SJCRH30 (cell line): ENCODE data around the gene LCE1A. TPM values are rescaled to one million over a fixed set of nuclear protein-coding genes. Genes with fewer than 3 reads are reported as not detected.
A peak's percentile ranks its signal among the peaks of the same experiment; 100 is the strongest.

Source experiments
- DNase-seq, 2 experiments: peaks; one replicate each; pipeline ENCODE4 v3.0.0-alpha.2; 2015 to 2020
- H3K27ac ChIP-seq: fragments of 250-450 bp; sonication (Bioruptor Pico); 2 replicates; pipeline ENCODE4 v1.5.1; 2020; ENCODE audit warnings: mild to moderate bottlenecking, moderate library complexity
- H3K27me3 ChIP-seq: fragments of 250-450 bp; sonication (Bioruptor Pico); 2 replicates; pipeline ENCODE4 v1.5.1; 2020; ENCODE audit warnings: mild to moderate bottlenecking, moderate library complexity
- H3K36me3 ChIP-seq: fragments of 250-450 bp; sonication (Bioruptor Pico); 2 replicates; pipeline ENCODE4 v1.5.1; 2020; ENCODE audit warnings: mild to moderate bottlenecking, moderate library complexity
- H3K4me1 ChIP-seq: fragments of 250-450 bp; sonication (Bioruptor Pico); 2 replicates; pipeline ENCODE4 v1.5.1; 2020; ENCODE audit warnings: mild to moderate bottlenecking, moderate library complexity
- H3K4me3 ChIP-seq: fragments of 250-450 bp; sonication (Bioruptor Pico); 2 replicates; pipeline ENCODE4 v1.5.1; 2020; ENCODE audit warnings: mild to moderate bottlenecking, moderate library complexity
- H3K9me3 ChIP-seq: fragments of 250-450 bp; sonication (Bioruptor Pico); replicated peaks from 2 replicates; pipeline ENCODE4 v1.5.1; 2020; ENCODE audit warnings: mild to moderate bottlenecking, moderate library complexity
- total RNA-seq: library from RNA; depleted of rRNA; stranded (reverse); fragments of >200 nt; shearing (Covaris generic); gene quantifications from 2 replicates; pipeline ENCODE4 v1.2.3, GENCODE V29; 2014; rRNA removed

The LCE1A gene
- total RNA-seq, 1 experiment from 2014 or later: not detected

DNA sequence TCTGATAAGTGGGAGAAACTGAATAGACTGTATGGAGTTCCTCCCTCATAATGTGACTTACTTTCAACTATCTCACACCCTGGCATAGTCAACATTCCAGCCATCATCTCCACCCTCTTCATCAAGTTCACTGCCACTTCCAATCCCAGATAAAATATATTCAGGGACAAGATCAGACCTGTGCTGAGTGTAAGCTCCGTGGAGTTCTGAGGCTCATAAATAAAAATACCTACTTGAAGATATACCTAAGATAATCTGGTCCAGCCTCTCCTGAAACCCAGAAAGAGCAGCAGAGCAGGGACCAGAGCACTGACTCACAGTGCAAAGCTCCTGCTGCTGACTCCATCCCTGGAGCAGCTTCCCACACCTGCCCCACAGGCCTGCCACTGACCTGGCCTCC lies 30.8 kb downstream of the LCE1A start:
- no peak overlapping the region for H3K4me3 ChIP-seq
- no peaks in the 10 kb centered on the region for H3K27me3 ChIP-seq
- H3K4me1 ChIP-seq: no peaks in the 10 kb centered on the region
- no peak overlapping the region for H3K27ac ChIP-seq
- DNase-seq: no peak
- H3K9me3 ChIP-seq: no peaks in the 10 kb centered on the region
- no peaks in the 10 kb centered on the region for H3K36me3 ChIP-seq

GRCh38 chr1:152859696-152860095 lies 32.4 kb downstream of the LCE1A start, which contains the start of gene LCE7A:
LCE7A (plus strand) TSS chr1:152859996; CDS start chr1:152860698, 702 bp downstream.
- DNase-seq: no peak
- H3K36me3 ChIP-seq: no peaks in the 10 kb centered on the region
- no peaks in the 10 kb centered on the region for H3K4me1 ChIP-seq
- no peaks in the 10 kb centered on the region for H3K27me3 ChIP-seq
- no peaks in the 10 kb centered on the region for H3K9me3 ChIP-seq
- H3K27ac ChIP-seq: no peak within 1 kb of the TSS
- H3K4me3 ChIP-seq: no peak within 1 kb of the TSS

GRCh38 chr1:152860129-152860528 lies 32.9 kb downstream of the LCE1A start:
- no peak for DNase-seq
- Histone ChIP-seq H3K36me3 (no peaks in the 10 kb centered on the region), H3K4me3 (no peak overlapping the region), H3K27me3 (no peaks in the 10 kb centered on the region), H3K4me1 (no peaks in the 10 kb centered on the region), H3K9me3 (no peaks in the 10 kb centered on the region), H3K27ac (no peak overlapping the region)

GRCh38 chr1:152861374-152861773 lies 34.1 kb downstream of the LCE1A start:
- H3K4me1 ChIP-seq: no peaks in the 10 kb centered on the region
- H3K4me3 ChIP-seq: no peak overlapping the region
- no peak for DNase-seq
- H3K9me3 ChIP-seq: no peaks in the 10 kb centered on the region
- H3K36me3 ChIP-seq: no peaks in the 10 kb centered on the region
- no peak overlapping the region for H3K27ac ChIP-seq
- H3K27me3 ChIP-seq: no peaks in the 10 kb centered on the region

- Histone ChIP-seq H3K36me3 (no peaks in the 10 kb centered on the region), H3K27me3 (no peaks in the 10 kb centered on the region), H3K9me3 (no peaks in the 10 kb centered on the region), H3K4me3 (no peak overlapping the region), H3K4me1 (no peaks in the 10 kb centered on the region), H3K27ac (no peak overlapping the region)
- no peak for DNase-seq
These were observed 37.2 kb downstream of the LCE1A start for GRCh38 chr1:152864443-152864842.

DNA sequence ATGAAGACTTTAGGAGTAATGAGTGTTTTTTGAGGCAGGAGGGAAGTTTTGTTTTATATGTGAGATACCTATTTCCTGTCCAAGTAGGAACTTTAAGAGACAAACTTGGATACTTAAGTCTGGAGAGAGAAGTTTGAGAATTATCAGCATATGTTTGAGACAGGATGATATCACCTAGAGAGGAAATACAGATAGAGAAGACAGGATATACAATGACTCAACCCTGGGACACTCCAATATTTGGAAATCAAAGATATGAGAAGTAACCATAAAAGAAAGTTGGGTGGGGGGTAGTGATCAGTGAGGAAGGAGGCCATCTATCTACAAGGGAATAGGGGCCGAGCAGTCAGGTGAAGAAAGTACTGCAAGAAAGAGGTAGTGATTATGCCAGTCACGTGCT lies 39.0 kb downstream of the LCE1A start:
- H3K4me3 ChIP-seq: no peak overlapping the region

DNA sequence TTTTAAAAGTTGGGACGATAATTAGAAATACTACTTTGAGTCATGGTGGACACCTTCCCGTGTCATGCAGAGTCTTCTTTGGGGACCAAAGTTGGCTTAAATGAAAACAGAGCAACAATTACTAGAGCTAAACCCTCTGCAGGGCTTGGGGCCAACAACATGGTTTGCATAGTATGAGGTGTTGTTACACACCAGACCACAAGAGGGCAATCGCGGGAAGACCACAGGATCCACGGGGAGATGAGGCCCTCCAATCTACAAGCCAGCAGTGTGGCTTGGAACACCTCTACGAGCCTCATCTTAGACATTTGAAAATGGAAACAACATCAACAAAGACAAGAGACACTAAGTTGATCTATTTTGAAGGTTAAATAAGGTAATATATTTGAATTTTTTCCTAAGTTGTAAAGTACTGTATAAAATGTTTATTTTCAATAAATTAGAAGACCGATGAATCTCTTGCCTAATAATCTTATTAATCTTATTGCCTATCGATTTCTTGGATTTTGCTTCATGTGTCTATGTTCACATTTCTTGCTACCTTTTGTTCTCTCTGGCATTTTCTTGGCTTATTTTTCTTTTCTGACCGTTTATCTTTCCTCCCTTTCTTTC lies 42.6 kb downstream of the LCE1A start:
- peak; percentile 56 to 81 for DNase-seq
- no peaks in the 10 kb centered on the region for H3K27me3 ChIP-seq
- no peaks in the 10 kb centered on the region for H3K9me3 ChIP-seq
- no peaks in the 10 kb centered on the region for H3K36me3 ChIP-seq
- H3K27ac ChIP-seq: no peak overlapping the region
- H3K4me3 ChIP-seq: no peak overlapping the region
- no peaks in the 10 kb centered on the region for H3K4me1 ChIP-seq

More for the DNA sequence above, 39.0 kb downstream of the LCE1A start:
- H3K4me1 ChIP-seq: no peaks in the 10 kb centered on the region
- H3K9me3 ChIP-seq: no peaks in the 10 kb centered on the region
- no peaks in the 10 kb centered on the region for H3K36me3 ChIP-seq
- H3K27ac ChIP-seq: no peak overlapping the region
- no peak for DNase-seq
- H3K27me3 ChIP-seq: no peaks in the 10 kb centered on the region

DNA sequence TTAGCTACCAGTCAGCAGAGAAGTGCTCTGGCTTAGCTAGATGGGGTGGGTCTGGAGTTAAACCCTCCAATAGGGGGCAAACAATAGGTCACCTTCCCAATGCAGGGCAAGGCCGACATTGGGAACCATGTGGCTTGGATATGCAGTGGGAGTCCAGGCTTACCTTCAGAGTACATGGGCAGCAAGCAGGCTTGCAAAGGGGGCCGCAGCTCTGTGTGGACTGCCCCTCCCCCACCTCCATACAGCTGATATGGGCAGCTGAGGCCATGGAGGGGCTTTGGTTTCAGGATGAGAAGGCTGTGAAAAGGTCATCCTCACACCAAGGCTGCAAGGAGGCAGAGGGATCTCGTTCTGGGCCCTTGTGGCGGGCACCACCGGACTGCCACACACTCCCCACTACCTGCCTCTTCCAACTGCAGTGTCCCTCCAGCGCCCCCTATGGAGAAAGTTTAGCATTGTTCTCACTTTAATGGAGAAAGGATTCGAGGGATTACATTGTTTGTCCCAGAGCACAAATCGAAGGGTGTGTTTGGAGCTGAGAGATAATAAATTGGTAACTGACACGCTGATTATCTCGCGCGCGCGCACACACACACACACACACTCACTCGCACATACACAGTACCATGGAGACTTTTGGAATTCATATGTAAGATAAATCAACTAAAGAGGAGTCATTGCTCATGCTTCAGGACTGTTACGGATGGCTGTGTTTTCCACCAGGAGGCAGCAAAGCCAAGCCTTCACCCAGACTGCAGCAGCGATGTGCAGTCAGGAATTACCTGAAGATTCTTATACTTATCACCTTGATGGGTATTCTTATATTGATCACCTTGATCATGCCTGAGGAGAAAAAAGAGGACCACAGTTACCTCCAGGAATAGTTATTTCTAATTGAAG lies 43.8 kb downstream of the LCE1A start:
- H3K4me3 ChIP-seq: no peak overlapping the region
- no peak overlapping the region for H3K27ac ChIP-seq
- DNase-seq: peak; percentile 4 to 45

DNA sequence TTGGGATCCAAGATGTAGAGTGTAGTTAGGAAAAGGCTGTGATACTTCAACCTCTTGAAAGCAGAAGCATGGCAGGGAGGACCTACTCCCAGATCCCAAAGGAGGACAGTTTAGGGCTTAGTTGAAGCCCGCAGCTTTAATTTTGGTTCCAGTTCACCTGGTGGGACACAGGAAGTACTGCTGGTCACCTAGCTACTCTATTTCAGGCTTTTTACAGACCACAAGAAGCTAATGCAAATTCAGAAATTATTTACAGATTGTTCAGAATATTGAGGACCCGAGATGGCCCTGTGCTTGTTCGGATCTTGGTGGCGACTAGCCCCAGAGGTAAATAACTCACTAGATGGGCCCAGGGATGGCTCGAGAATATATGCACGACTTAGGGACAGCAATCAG lies 44.5 kb downstream of the LCE1A start:
- no peak for DNase-seq
- Histone ChIP-seq H3K4me1 (no peaks in the 10 kb centered on the region), H3K9me3 (no peaks in the 10 kb centered on the region), H3K27ac (no peak overlapping the region), H3K4me3 (no peak overlapping the region), H3K36me3 (no peaks in the 10 kb centered on the region), H3K27me3 (no peaks in the 10 kb centered on the region)

More for the DNA sequence above, 43.8 kb downstream of the LCE1A start:
- Histone ChIP-seq H3K27me3 (no peaks in the 10 kb centered on the region), H3K9me3 (no peaks in the 10 kb centered on the region), H3K4me1 (no peaks in the 10 kb centered on the region), H3K36me3 (no peaks in the 10 kb centered on the region)

DNA sequence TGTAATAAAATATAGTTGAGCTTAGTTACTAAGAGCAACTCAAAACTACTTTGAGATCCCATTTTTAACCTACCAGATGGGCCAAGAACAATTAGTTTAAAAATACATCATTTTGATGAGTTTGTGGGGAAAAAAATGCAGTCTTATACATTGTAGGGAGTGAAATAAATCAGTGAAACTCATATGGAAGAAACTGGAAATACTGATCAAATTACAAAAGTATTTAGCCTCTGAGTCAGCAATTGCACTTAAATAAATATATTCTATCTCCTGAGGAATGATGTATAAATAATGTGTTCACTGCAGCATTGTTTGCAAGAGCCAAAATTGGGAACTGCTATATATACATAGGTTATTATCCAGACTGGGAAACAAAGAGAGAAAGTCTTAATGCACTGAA lies 46.2 kb downstream of the LCE1A start:
- no peak for DNase-seq
- Histone ChIP-seq H3K4me3 (no peak overlapping the region), H3K9me3 (no peaks in the 10 kb centered on the region), H3K27me3 (no peaks in the 10 kb centered on the region), H3K36me3 (no peaks in the 10 kb centered on the region), H3K27ac (no peak overlapping the region), H3K4me1 (no peaks in the 10 kb centered on the region)

- H3K4me1 ChIP-seq: no peaks in the 10 kb centered on the region
- H3K36me3 ChIP-seq: no peaks in the 10 kb centered on the region
- H3K4me3 ChIP-seq: no peak overlapping the region
- no peak overlapping the region for H3K27ac ChIP-seq
- H3K9me3 ChIP-seq: no peaks in the 10 kb centered on the region
- no peak for DNase-seq
- H3K27me3 ChIP-seq: no peaks in the 10 kb centered on the region
These were observed 49.6 kb downstream of the LCE1A start for GRCh38 chr1:152876827-152877226.

Other genes starting within 250 kb of the LCE1A start
- gene LCE3D, start 247.0 kb upstream of the LCE1A start, total RNA-seq: not detected in 2 replicates
- not detected in 2 replicates for gene LCE3C, start 227.2 kb upstream of the LCE1A start, total RNA-seq
- gene LCE3B, start 213.7 kb upstream of the LCE1A start, total RNA-seq: not detected in 2 replicates
- not detected in 2 replicates for gene LCE3A, start 204.4 kb upstream of the LCE1A start, total RNA-seq
- gene LCE2D, start 164.1 kb upstream of the LCE1A start, total RNA-seq: not detected in 2 replicates
- not detected in 2 replicates for gene LCE2C, start 152.2 kb upstream of the LCE1A start, total RNA-seq
- not detected in 2 replicates for gene LCE2B, start 141.3 kb upstream of the LCE1A start, total RNA-seq
- not detected in 2 replicates for gene LCE2A, start 129.1 kb upstream of the LCE1A start, total RNA-seq
- gene LCE4A, start 119.3 kb upstream of the LCE1A start, total RNA-seq: not detected in 2 replicates
- not detected in 2 replicates for gene KPRP, start 69.4 kb upstream of the LCE1A start, total RNA-seq
- gene LCE1F, start 52.3 kb upstream of the LCE1A start, total RNA-seq: not detected in 2 replicates
- not detected in 2 replicates for gene LCE1E, start 41.2 kb upstream of the LCE1A start, total RNA-seq
- not detected in 2 replicates for gene LCE1D, start 30.8 kb upstream of the LCE1A start, total RNA-seq
- not detected in 2 replicates for gene LCE1C, start 20.8 kb upstream of the LCE1A start, total RNA-seq
- gene LCE1B, start 15.5 kb upstream of the LCE1A start, total RNA-seq: not detected in 2 replicates
- not detected in 2 replicates for gene LCE6A, start 15.4 kb downstream of the LCE1A start, total RNA-seq
- not detected in 2 replicates for gene LCE7A, start 32.5 kb downstream of the LCE1A start, total RNA-seq
- not detected in 2 replicates for gene SMCP, start 50.8 kb downstream of the LCE1A start, total RNA-seq
- gene IVL, start 81.1 kb downstream of the LCE1A start, total RNA-seq: not detected in 2 replicates
- gene SPRR5, start 119.7 kb downstream of the LCE1A start, total RNA-seq: not detected in 2 replicates
- not detected in 2 replicates for gene SPRR4, start 143.2 kb downstream of the LCE1A start, total RNA-seq
- gene SPRR1A, start 156.6 kb downstream of the LCE1A start, total RNA-seq: not detected in 2 replicates
- gene SPRR3, start 174.3 kb downstream of the LCE1A start, total RNA-seq: not detected in 2 replicates
- gene SPRR1B, start 203.7 kb downstream of the LCE1A start, total RNA-seq: not detected in 2 replicates
- not detected in 2 replicates for gene SPRR2D, start 213.6 kb downstream of the LCE1A start, total RNA-seq
- not detected in 2 replicates for gene SPRR2A, start 230.0 kb downstream of the LCE1A start, total RNA-seq
- gene SPRR2B, start 244.1 kb downstream of the LCE1A start, total RNA-seq: not detected in 2 replicates